Effector CD8-positive, alpha-beta T cell (primary cell): Measurements from ENCODE around the gene DCC.

Source experiments
- DNase-seq: peaks from one replicate; lab custom pipeline; 2025; lab: John Stamatoyannopoulos, UW
- total RNA-seq, 4 experiments: gene quantifications; one replicate each; lab custom pipeline; 2026; lab: John Stamatoyannopoulos, UW

The DCC gene
- 0 to 0.18 (median 0.04) reads per million in 4 experiments for total RNA-seq

GRCh38 chr18:52339891-52340371 is at the start of gene DCC:
TSS of gene DCC (plus strand) at chr18:52340197. CDS start at chr18:52340788, 591 bp downstream.
- no peak for DNase-seq

- DNase-seq = no peak
Measured at GRCh38 chr18:52310651-52311050, 29.3 kb upstream of the DCC start.

GRCh38 chr18:52311331-52311730 is 28.7 kb upstream of the DCC start:
- no peak for DNase-seq

GRCh38 chr18:52312346-52312745 is 27.7 kb upstream of the DCC start:
- DNase-seq = no peak

GRCh38 chr18:52313213-52313612 is 26.8 kb upstream of the DCC start:
- DNase-seq = no peak

GRCh38 chr18:52319424-52319983 is 20.5 kb upstream of the DCC start:
- DNase-seq = no peak

GRCh38 chr18:52322307-52322706 is 17.7 kb upstream of the DCC start:
- DNase-seq = no peak

GRCh38 chr18:52323802-52324201 is 16.2 kb upstream of the DCC start:
- no peak for DNase-seq

- no peak for DNase-seq
Measured at GRCh38 chr18:52325997-52326396, 14.0 kb upstream of the DCC start.

- DNase-seq = no peak
Measured at GRCh38 chr18:52333860-52334259, 6.1 kb upstream of the DCC start.

- no peak for DNase-seq
Measured at GRCh38 chr18:52334307-52334706, 5.7 kb upstream of the DCC start.

GRCh38 chr18:52334896-52335295 is 5.1 kb upstream of the DCC start:
- DNase-seq = no peak

GRCh38 chr18:52337276-52337675 is 2.7 kb upstream of the DCC start:
- no peak for DNase-seq

- no peak for DNase-seq
Measured at GRCh38 chr18:52340406-52341102, 557 bp downstream of the DCC start.

GRCh38 chr18:52341103-52341432 is 1.1 kb downstream of the DCC start:
- DNase-seq = no peak

GRCh38 chr18:52341608-52342381 is 1.8 kb downstream of the DCC start:
- DNase-seq = no peak

- DNase-seq = no peak
Measured at GRCh38 chr18:52342456-52342855, 2.5 kb downstream of the DCC start.

- DNase-seq = no peak
Measured at GRCh38 chr18:52343138-52343537, 3.1 kb downstream of the DCC start.

- DNase-seq = no peak
Measured at GRCh38 chr18:52343731-52344340, 3.8 kb downstream of the DCC start.

- no peak for DNase-seq
Measured at GRCh38 chr18:52344881-52345280, 4.9 kb downstream of the DCC start.

- no peak for DNase-seq
Measured at GRCh38 chr18:52345428-52345827, 5.4 kb downstream of the DCC start.

GRCh38 chr18:52348209-52348608 is 8.2 kb downstream of the DCC start:
- DNase-seq = no peak

GRCh38 chr18:52349498-52349897 is 9.5 kb downstream of the DCC start:
- DNase-seq = no peak
